K562 (cell line): ENCODE measurements around the gene SEMA6B. TPM values are rescaled to one million over a fixed set of nuclear protein-coding genes. Genes with fewer than 3 reads are reported as not detected.

Experiments used
- ARID4B ChIP-seq: sonication (generic); formaldehyde crosslinking; IDR thresholded peaks from 2 replicates; pipeline ENCODE4 v1.8.0; 2022; ENCODE audit warnings: mild to moderate bottlenecking, missing genetic modification reagents
- EGR1 ChIP-seq: fragments of 450-650 bp; conservative IDR thresholded peaks from 2 replicates; pipeline ENCODE4 v1.6.1; 2017; ENCODE audit warnings: mild to moderate bottlenecking
- KLF13 ChIP-seq: fragments of 450-650 bp; IDR thresholded peaks from 2 replicates; pipeline ENCODE4 v1.6.1; 2016; ENCODE audit warnings: missing genetic modification characterization, low read depth, mild to moderate bottlenecking, missing compliant biosample characterization, moderate library complexity, borderline replicate concordance
- POLR2G ChIP-seq: fragments of 200-400 bp; formaldehyde crosslinking; IDR thresholded peaks from 2 replicates; pipeline ENCODE4 v1.6.1; 2017; ENCODE audit warnings: low read depth, mild to moderate bottlenecking, antibody characterized with exemption, low read length, moderate library complexity
- PTBP1 ChIP-seq: fragments of 200-400 bp; formaldehyde crosslinking; IDR thresholded peaks from 2 replicates; pipeline ENCODE4 v1.6.1; 2017; ENCODE audit warnings: low read depth, low read length
- SREBF2 ChIP-seq: sonication (generic); formaldehyde crosslinking; IDR thresholded peaks from 2 replicates; pipeline ENCODE4 v1.4.0; 2020; ENCODE audit warnings: mild to moderate bottlenecking, missing genetic modification reagents
- ZBTB40 ChIP-seq, 2 experiments: fragments of 450-650 bp in 1 of 2; sonication (generic) in 1 of 2; formaldehyde crosslinking in 1 of 2; IDR thresholded peaks; 2 replicates each; pipeline versions ENCODE4 v1.7.1 to v1.9.0; 2016 to 2022; ENCODE audit warnings: inconsistent platforms in 1 of 2, mild to moderate bottlenecking in 1 of 2, missing genetic modification reagents in 1 of 2
- ZNF511 ChIP-seq: sonication (generic); formaldehyde crosslinking; IDR thresholded peaks from 2 replicates; pipeline ENCODE4 v1.8.0; 2022; ENCODE audit warnings: mild to moderate bottlenecking, missing genetic modification reagents
- ZNF551 ChIP-seq: fragments of 250-450 bp; sonication (Bioruptor Pico); IDR thresholded peaks from 2 replicates; pipeline ENCODE4 v1.5.0; 2021; ENCODE audit warnings: mild to moderate bottlenecking, moderate library complexity
- ZNF561 ChIP-seq: fragments of 450-650 bp; formaldehyde crosslinking; conservative IDR thresholded peaks from 2 replicates; pipeline ENCODE4 v1.4.0; 2020; ENCODE audit warnings: mild to moderate bottlenecking, moderate library complexity
- polyA plus RNA-seq, 8 experiments: library from polyadenylated mRNA; depleted of rRNA in 4 of 8; stranded (reverse) in 5 of 8; unstranded in 3 of 8; fragments of >200 nt; fragmentation: Nextera tagmentation in 2 of 8; fragmentation: Illumina TruSeq in 1 of 8; extraction: Ambion mirVana in 2 of 8; extraction: Trizol in 1 of 8; gene quantifications; 2 replicates each; pipeline versions ENCODE4 v1.2.1 to v1.2.3, GENCODE V29; 2011 to 2014; ENCODE audit warnings: inconsistent platforms in 1 of 8, missing spikeins in 1 of 8
- total RNA-seq, 7 experiments: library from RNA; depleted of rRNA in 6 of 7; stranded (reverse); fragments of >200 nt in 6 of 7; fragmentation: Illumina TruSeq in 2 of 7; extraction: Trizol in 2 of 7; gene quantifications; 2 replicates each; pipeline versions ENCODE4 v1.2.1 to v1.2.3, GENCODE V29; 2011 to 2021; ENCODE audit warnings: low replicate concordance in 1 of 7

Gene SEMA6B
- total and polyA plus RNA-seq, 9 of the 15 experiments (the other 6 are each of a cell fraction or from before 2014, with no cell fraction given) = 0.65 to 4.6 (median 2.5) TPM; not detected in 2

- TF ChIP-seq ZBTB40 (IDR thresholded peaks at IDR 0.05) (no peak), ZBTB40 (CRISPR knock-in tag; IDR thresholded peaks at IDR 0.05) (no peak), PTBP1 (no peak), ZNF551 (CRISPR knock-in tag) (no peak), EGR1 (peak; percentile 96), ZNF561 (no peak), KLF13 (tag) (peak; percentile 59; the same call in 1 of the 2 replicates), ZNF511 (CRISPR knock-in tag) (peak; percentile 51; the same call in 1 of the 2 replicates), ARID4B (CRISPR knock-in tag) (0 out of 2 replicates have a peak, but pooled peaks have one; percentile 28), POLR2G (peak; percentile 92), SREBF2 (CRISPR knock-in tag) (no peak)
These were observed 24.4 kb downstream of the SEMA6B start, which contains the start of gene PLIN5 (continued) for GRCh38 chr19:4534836-4535658.
